Measurements from ENCODE around the gene CTTNBP2. TPM values are rescaled to one million over a fixed set of nuclear protein-coding genes. Genes with fewer than 3 reads are reported as not detected.

The CTTNBP2 gene
- total and polyA plus RNA-seq, 2 donors (not counting 1 experiment from before 2014, with no cell fraction given): 8.3 to 12.0 TPM

DNA sequence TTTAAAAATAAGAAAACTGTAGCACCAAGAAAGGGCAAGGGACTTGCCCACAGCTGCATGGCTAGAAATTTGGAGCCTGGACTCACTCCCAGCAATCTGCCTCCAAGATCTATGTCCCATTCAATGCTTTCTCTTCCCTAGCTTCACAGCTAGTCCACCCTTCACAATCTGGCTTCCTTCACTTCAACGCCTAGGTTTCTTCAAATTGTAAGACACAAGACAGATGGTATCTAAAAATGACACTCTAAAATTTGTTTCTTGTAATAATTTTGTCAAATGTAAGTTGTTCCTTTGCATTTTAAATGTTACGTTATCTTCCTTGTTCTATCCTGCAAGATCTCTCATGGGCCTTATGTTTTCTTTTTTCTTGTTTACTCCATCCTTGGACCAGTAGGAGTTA is 48.6 kb downstream of the CTTNBP2 start:
- no peak overlapping the region for H2AFZ ChIP-seq (ENCODE audit: low read length)
- H3K4me2 ChIP-seq (ENCODE audit: extremely low read depth, insufficient read depth, low read length): no peak overlapping the region
- no peak for DNase-seq (ENCODE audit: low read depth in 2 of 2)
- H3K9ac ChIP-seq (ENCODE audit: insufficient read depth, low read length): no peak overlapping the region
- H3K27me3 ChIP-seq (ENCODE audit: control insufficient read depth, insufficient read depth, low read length): no peaks in the 10 kb centered on the region
- H3K4me3 ChIP-seq (replicated peaks in 1 of 4; ENCODE audit: control extremely low read depth in 1 of 4, insufficient read depth in 1 of 4, low read depth in 3 of 4, low read length in 4 of 4): no peak overlapping the region
- H3K4me1 ChIP-seq (ENCODE audit: control insufficient read depth, extremely low read depth, insufficient read depth, low read length): peaks cover 28% of the 10 kb centered on the region
- no peaks in the 10 kb centered on the region for H3K36me3 ChIP-seq (ENCODE audit: control insufficient read depth, insufficient read depth, low read length)
- no peaks in the 10 kb centered on the region for H4K20me1 ChIP-seq (ENCODE audit: control insufficient read depth, extremely low read depth, insufficient read depth, low read length)
- peaks cover 5% of the 10 kb centered on the region for H3K79me2 ChIP-seq (ENCODE audit: control insufficient read depth, insufficient read depth, low read length)
- no peak overlapping the region for H3K27ac ChIP-seq (ENCODE audit: insufficient read depth, low read length)
- no peaks in the 10 kb centered on the region for H3K9me3 ChIP-seq (ENCODE audit: control insufficient read depth, insufficient read depth, low read depth, low read length)
- TF ChIP-seq, protein P1, sequence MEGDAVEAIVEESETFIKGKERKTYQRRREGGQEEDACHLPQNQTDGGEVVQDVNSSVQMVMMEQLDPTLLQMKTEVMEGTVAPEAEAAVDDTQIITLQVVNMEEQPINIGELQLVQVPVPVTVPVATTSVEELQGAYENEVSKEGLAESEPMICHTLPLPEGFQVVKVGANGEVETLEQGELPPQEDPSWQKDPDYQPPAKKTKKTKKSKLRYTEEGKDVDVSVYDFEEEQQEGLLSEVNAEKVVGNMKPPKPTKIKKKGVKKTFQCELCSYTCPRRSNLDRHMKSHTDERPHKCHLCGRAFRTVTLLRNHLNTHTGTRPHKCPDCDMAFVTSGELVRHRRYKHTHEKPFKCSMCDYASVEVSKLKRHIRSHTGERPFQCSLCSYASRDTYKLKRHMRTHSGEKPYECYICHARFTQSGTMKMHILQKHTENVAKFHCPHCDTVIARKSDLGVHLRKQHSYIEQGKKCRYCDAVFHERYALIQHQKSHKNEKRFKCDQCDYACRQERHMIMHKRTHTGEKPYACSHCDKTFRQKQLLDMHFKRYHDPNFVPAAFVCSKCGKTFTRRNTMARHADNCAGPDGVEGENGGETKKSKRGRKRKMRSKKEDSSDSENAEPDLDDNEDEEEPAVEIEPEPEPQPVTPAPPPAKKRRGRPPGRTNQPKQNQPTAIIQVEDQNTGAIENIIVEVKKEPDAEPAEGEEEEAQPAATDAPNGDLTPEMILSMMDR (conservative IDR thresholded peaks at IDR 0.05 in 1 of 2, IDR thresholded peaks at IDR 0.05 in 1 of 2; ENCODE audit: low read depth in 1 of 2, low read length in 2 of 2): no peak
- TF ChIP-seq EZH2 (IDR thresholded peaks at IDR 0.05; ENCODE audit: low read length, missing control alignments): no peak

DNA sequence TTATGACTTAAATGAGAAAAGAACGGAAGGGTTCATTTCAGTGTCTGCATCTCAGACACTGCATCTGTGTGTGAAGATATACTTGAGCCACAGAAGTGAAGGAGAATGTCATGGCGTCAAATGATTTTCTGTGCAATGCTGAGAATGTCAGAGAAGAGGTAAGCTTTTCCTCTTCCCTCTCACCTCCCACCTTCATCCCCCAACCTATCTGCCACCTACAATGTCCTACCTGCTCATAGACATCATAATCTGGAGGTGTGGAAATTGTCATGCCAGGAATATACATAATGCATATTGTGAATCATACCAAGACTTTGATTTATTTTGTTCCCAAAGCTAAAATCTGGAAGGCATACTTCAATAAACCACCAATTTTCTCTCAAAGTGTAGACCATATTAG is 53.7 kb downstream of the CTTNBP2 start:
- H3K36me3 ChIP-seq (ENCODE audit: control insufficient read depth, insufficient read depth, low read length): no peaks in the 10 kb centered on the region
- H3K4me3 ChIP-seq (replicated peaks in 1 of 4; ENCODE audit: control extremely low read depth in 1 of 4, insufficient read depth in 1 of 4, low read depth in 3 of 4, low read length in 4 of 4): no peak overlapping the region
- H3K79me2 ChIP-seq (ENCODE audit: control insufficient read depth, insufficient read depth, low read length): no peaks in the 10 kb centered on the region
- H3K4me2 ChIP-seq (ENCODE audit: extremely low read depth, insufficient read depth, low read length): peak overlapping the region; percentile 32
- H2AFZ ChIP-seq (ENCODE audit: low read length): no peak overlapping the region
- no peak overlapping the region for H3K27ac ChIP-seq (ENCODE audit: insufficient read depth, low read length)
- H3K9ac ChIP-seq (ENCODE audit: insufficient read depth, low read length): no peak overlapping the region
- TF ChIP-seq, protein P1 (conservative IDR thresholded peaks at IDR 0.05 in 1 of 2, IDR thresholded peaks at IDR 0.05 in 1 of 2; ENCODE audit: low read depth in 1 of 2, low read length in 2 of 2): no peak
- TF ChIP-seq EZH2 (IDR thresholded peaks at IDR 0.05; ENCODE audit: low read length, missing control alignments): no peak
- H3K9me3 ChIP-seq (ENCODE audit: control insufficient read depth, insufficient read depth, low read depth, low read length): no peaks in the 10 kb centered on the region
- DNase-seq (ENCODE audit: low read depth in 2 of 2): no peak
- no peaks in the 10 kb centered on the region for H4K20me1 ChIP-seq (ENCODE audit: control insufficient read depth, extremely low read depth, insufficient read depth, low read length)
- H3K4me1 ChIP-seq (ENCODE audit: control insufficient read depth, extremely low read depth, insufficient read depth, low read length): peaks cover 9% of the 10 kb centered on the region
- H3K27me3 ChIP-seq (ENCODE audit: control insufficient read depth, insufficient read depth, low read length): no peaks in the 10 kb centered on the region

DNA sequence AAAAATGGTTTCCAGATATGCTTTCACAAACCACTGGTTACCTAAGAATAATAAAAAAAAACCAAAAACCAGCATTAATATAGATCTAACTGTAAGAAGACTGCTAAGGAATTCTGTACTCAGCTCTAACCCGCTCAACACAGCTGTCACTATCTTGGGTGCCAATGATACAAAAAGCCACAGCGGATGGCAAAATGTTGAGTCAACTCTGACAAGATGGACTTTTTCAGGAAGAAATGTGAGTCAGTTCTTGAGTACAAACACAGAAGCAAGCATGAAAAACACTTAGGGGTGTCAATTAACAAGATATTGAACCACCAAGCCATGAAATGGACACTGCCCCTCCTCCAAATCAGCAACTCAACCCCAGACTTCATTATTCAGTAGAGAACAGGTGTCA is 55.0 kb downstream of the CTTNBP2 start:
- H3K4me2 ChIP-seq (ENCODE audit: extremely low read depth, insufficient read depth, low read length): no peak overlapping the region
- TF ChIP-seq, protein P1 (conservative IDR thresholded peaks at IDR 0.05 in 1 of 2, IDR thresholded peaks at IDR 0.05 in 1 of 2; ENCODE audit: low read depth in 1 of 2, low read length in 2 of 2): no peak
- peak in 1 of 2 donors; percentile 19 for DNase-seq (ENCODE audit: low read depth in 2 of 2)
- H3K27ac ChIP-seq (ENCODE audit: insufficient read depth, low read length): no peak overlapping the region
- H3K36me3 ChIP-seq (ENCODE audit: control insufficient read depth, insufficient read depth, low read length): no peaks in the 10 kb centered on the region
- H2AFZ ChIP-seq (ENCODE audit: low read length): no peak overlapping the region
- H3K4me1 ChIP-seq (ENCODE audit: control insufficient read depth, extremely low read depth, insufficient read depth, low read length): peaks cover 9% of the 10 kb centered on the region
- H3K4me3 ChIP-seq (replicated peaks in 1 of 4; ENCODE audit: control extremely low read depth in 1 of 4, insufficient read depth in 1 of 4, low read depth in 3 of 4, low read length in 4 of 4): no peak overlapping the region
- H3K79me2 ChIP-seq (ENCODE audit: control insufficient read depth, insufficient read depth, low read length): no peaks in the 10 kb centered on the region
- no peaks in the 10 kb centered on the region for H3K9me3 ChIP-seq (ENCODE audit: control insufficient read depth, insufficient read depth, low read depth, low read length)
- no peaks in the 10 kb centered on the region for H3K27me3 ChIP-seq (ENCODE audit: control insufficient read depth, insufficient read depth, low read length)
- no peaks in the 10 kb centered on the region for H4K20me1 ChIP-seq (ENCODE audit: control insufficient read depth, extremely low read depth, insufficient read depth, low read length)
- H3K9ac ChIP-seq (ENCODE audit: insufficient read depth, low read length): no peak overlapping the region

Data from fibroblast of lung (primary cell).